Panc1 (cell line): ENCODE data around the gene MICALL2.

ENCODE experiments used
- CTCF ChIP-seq: fragments of 450-650 bp; IDR thresholded peaks from 2 replicates; pipeline ENCODE4 v1.5.1; 2017; ENCODE audit warnings: mild to moderate bottlenecking
- POLR2AphosphoS5 ChIP-seq: IDR thresholded peaks from 2 replicates; pipeline ENCODE4 v1.6.1; 2012; ENCODE audit warnings: mild to moderate bottlenecking, low read depth, low read length, moderate library complexity
- REST ChIP-seq, 2 experiments: IDR thresholded peaks; 2 replicates each; pipeline ENCODE4 v1.6.1; 2011 to 2012; ENCODE audit warnings: low read depth in 2 of 2, control low read depth in 1 of 2, low read length in 1 of 2, mild to moderate bottlenecking in 1 of 2, moderate library complexity in 1 of 2; ENCODE audit not compliant: insufficient read depth in 1 of 2
- SIN3A ChIP-seq: IDR thresholded peaks from 2 replicates; pipeline ENCODE4 v1.6.1; 2012; ENCODE audit warnings: low read depth, mild to moderate bottlenecking, low read length, moderate library complexity, borderline replicate concordance; ENCODE audit not compliant: insufficient read depth
- TCF7L2 ChIP-seq: IDR thresholded peaks from 2 replicates; pipeline ENCODE4 v1.6.1; 2011; ENCODE audit warnings: mild to moderate bottlenecking, low read depth, low read length, inconsistent platforms

GRCh38 chr7:1455241-1455939, 3.9 kb downstream of the MICALL2 start:
- TF ChIP-seq CTCF (no peak), SIN3A (no peak), POLR2AphosphoS5 (no peak), REST (IDR thresholded peaks at IDR 0.05; ENCODE audit: insufficient read depth in 1 of 2, low read depth in 2 of 2, low read length in 1 of 2) (no peak), TCF7L2 (no peak)
